Vagina (tissue), 2 donors: ENCODE data around the gene PSMD14.
"Not testable (repeated sequence)": the region's sequence is repeated elsewhere in the genome, so short reads cannot be mapped to it uniquely, and the experiment has no call there.

Source experiments
- CTCF ChIP-seq, 3 experiments: fragments of 450-650 bp in 2 of 3; fragments of 200-600 bp in 1 of 3; sonication (generic) in 1 of 3; IDR thresholded peaks; one replicate each; pipeline ENCODE4 v1.5.1; 2017 to 2019; ENCODE audit warnings: antibody characterized with exemption in 3 of 3, mild to moderate bottlenecking in 2 of 3, moderate library complexity in 2 of 3
- POLR2A ChIP-seq, 2 donors: fragments of 450-650 bp; IDR thresholded peaks; one replicate each; pipeline ENCODE4 v1.6.1; 2017; ENCODE audit warnings: antibody characterized with exemption in 2 of 2, mild to moderate bottlenecking in 2 of 2, moderate library complexity in 2 of 2
- POLR2AphosphoS5 ChIP-seq, 2 donors: sonication (generic); formaldehyde crosslinking; IDR thresholded peaks; one replicate each; pipeline ENCODE4 v1.9.0; 2017; ENCODE audit warnings: antibody characterized with exemption in 2 of 2, mild to moderate bottlenecking in 2 of 2, low read depth in 1 of 2; ENCODE audit not compliant: insufficient read depth in 1 of 2

DNA sequence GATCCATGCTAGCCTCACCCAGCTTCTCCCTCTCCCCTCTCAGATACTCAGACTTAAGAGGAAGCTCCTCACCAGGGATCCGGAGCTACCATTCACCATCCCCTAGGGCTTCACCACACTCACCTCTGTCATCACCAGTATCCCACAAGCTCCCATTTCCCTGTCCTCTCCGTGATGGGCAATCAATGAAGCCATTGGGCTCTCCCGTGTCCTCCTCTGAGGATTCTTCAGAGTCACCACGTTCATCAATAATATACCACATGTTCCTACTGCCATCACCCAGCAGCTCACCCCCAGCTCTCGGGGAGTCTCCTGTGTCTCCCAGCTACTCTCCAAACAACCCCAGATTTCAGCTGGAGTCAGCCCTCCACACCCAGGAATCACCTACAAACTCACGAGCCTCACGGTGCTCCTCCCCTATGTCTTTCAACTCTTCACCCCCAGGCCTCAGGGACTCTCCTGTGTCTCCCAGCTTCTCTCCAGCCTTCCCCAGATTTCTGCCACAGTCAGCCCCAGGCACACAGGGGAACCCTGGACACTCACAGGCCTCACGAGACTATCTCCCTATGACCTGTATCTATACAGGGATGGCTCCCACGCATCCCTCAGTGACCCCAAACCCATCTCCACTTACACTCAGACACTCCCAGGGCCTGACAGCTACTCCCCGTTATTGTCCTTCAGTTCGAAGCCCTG, 26.5 kb upstream of the PSMD14 start:
- TF ChIP-seq CTCF (IDR thresholded peaks at IDR 0.05); POLR2A (IDR thresholded peaks at IDR 0.05); POLR2AphosphoS5 (IDR thresholded peaks at IDR 0.05; ENCODE audit: insufficient read depth in 1 of 2, low read depth in 1 of 2): not testable (repeated sequence)
